T-helper 1 cell treated with Interleukin-12 subunit alpha and Interleukin-12 subunit beta and Interleukin-4 antibody, amounts not matched to agents 30 μg/mL and 1 μg/mL, for 36 hours (primary cell): ENCODE measurements around the gene FOXJ2.
A peak's percentile ranks its signal among the peaks of the same experiment; 100 is the strongest.

Source experiments
- H3K27ac Mint-ChIP-seq: one replicate; pipeline ENCODE4 v1.8.0; 2021; ENCODE audit warnings: mild to moderate bottlenecking, mixed read lengths
- H3K27me3 Mint-ChIP-seq: one replicate; pipeline ENCODE4 v1.8.0; 2021; ENCODE audit warnings: low read depth, mixed read lengths
- H3K36me3 Mint-ChIP-seq: one replicate; pipeline ENCODE4 v1.8.0; 2021; ENCODE audit warnings: low read depth, mixed read lengths
- H3K4me1 Mint-ChIP-seq: one replicate; pipeline ENCODE4 v1.8.0; 2021; ENCODE audit warnings: low read depth, mixed read lengths
- H3K4me3 Mint-ChIP-seq: one replicate; pipeline ENCODE4 v1.8.0; 2021; ENCODE audit warnings: mild to moderate bottlenecking, moderate library complexity, mixed read lengths
- H3K9me3 Mint-ChIP-seq: one replicate; pipeline ENCODE4 v1.8.0; 2021; ENCODE audit warnings: mixed read lengths

Gene FOXJ2

DNA sequence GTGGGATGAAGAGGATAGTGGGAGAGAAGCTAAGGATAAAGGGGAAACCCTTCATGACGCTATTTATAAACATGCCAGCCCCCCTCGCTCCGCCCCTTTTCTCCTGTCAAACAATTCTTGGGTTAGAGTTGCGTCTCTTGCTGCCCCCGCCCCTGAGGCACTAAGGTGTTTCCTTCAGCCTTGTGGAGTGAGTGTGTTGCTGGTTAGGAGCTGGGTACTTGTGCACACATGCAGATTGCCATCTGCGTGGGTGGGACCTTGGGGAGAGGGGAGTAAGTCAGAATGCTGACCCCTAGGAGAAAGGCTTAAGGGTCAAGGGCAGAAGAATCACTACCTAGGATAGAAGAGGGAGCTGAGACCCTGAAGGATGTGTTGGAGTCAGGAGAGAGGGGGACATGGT, 5.4 kb downstream of the FOXJ2 start:
- Mint-ChIP-seq H3K27me3 (no peaks in the 10 kb centered on the region), H3K4me1 (peaks cover 54% of the 10 kb centered on the region), H3K4me3 (peak overlapping the region; percentile 43), H3K27ac (peak overlapping the region; percentile 12), H3K36me3 (peaks cover 20% of the 10 kb centered on the region), H3K9me3 (no peaks in the 10 kb centered on the region)

DNA sequence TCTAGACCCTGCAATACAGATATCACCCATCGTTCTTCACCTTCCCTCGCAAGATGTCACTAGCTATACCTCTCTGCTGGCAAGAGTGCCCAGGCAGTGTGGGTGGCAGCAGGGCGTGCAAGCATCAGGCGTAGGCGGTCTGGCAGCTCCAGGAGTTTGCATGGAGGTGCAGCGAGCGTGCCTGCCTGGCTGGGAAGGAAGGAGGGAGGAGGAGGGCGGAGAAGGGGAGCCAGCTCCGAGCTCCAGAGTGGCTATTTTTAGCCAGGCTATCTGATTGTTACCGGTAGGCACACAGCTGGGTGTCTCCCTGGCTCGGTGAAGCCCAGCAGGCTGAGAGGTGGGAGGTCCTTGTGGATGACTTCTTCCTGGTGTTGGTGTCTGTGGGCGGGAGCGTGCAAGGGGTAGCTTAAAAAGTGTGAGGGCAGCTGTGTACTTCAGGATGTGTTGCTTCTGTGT, 6.2 kb downstream of the FOXJ2 start:
- peak overlapping the region; percentile 6 for H3K27ac Mint-ChIP-seq
- peaks cover 50% of the 10 kb centered on the region for H3K4me1 Mint-ChIP-seq
- no peaks in the 10 kb centered on the region for H3K27me3 Mint-ChIP-seq
- H3K36me3 Mint-ChIP-seq: peaks cover 21% of the 10 kb centered on the region
- peak overlapping the region; percentile 43 for H3K4me3 Mint-ChIP-seq
- H3K9me3 Mint-ChIP-seq: no peaks in the 10 kb centered on the region

DNA sequence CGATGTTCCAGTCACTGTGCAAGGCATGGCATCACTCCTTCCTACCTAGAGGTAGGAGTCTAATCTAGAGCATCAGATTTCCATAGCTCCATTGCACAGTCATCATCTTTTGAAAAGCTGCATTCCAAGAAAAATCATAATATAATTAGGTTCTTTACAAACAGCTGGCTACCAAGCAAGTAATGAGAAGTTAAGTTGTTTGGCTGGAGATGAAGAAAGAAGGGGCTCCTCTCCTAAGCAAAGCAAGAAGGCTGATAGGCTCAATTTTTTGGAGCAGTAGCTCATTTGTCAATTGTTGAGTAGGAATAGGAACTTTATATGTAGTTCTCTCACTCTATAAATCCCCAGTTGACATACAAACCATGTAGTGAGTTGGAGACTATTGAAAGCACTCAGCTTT, 8.3 kb downstream of the FOXJ2 start:
- Mint-ChIP-seq H3K36me3 (peaks cover 27% of the 10 kb centered on the region), H3K9me3 (no peaks in the 10 kb centered on the region), H3K27me3 (no peaks in the 10 kb centered on the region), H3K27ac (no peak overlapping the region), H3K4me3 (no peak overlapping the region), H3K4me1 (peaks cover 30% of the 10 kb centered on the region)

DNA sequence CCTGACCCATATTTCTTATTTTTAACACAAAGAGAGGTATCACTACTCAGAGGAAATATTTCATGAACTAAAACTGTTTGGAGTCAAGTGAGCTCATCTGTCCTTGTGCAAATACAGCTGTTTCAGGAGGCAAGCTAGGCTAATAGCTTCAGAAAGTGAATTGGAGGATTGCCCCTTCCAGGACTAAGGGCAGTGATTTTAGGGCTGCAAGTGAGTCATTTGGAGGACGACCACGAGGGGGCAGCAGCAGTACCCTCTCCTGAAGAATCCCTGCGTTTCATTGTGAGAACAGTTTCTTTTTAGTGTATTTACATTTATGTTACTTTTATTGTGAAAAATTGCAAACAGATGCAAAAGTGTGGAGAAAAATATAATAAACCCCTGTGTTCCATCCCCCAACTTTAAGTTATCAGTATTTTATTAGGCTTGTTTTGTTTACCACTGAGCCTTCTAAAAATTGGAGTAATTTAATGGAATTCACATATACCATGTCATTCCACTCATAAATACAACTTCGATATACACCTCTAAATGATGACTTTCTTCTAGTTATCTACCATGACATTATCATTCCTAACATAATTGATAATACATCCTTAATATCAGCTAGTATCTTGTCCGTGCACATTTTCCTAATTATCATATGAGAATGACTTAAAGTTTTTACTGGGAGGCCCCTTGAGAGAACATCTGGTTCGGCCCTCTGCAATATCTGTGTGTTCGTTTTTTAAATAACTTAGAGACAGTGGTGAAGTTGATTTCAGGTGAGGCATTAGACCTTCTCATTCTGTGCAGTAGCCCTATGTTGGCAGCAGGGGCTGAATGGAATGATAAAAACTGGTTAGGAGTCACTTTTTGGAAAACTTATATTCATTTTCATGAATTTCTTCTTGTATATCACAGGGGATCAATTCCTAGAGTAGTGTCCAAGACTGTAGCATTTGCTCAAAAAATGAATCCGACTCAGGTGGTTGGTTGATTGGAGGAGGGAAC, 13.7 kb downstream of the FOXJ2 start:
- Mint-ChIP-seq H3K4me1 (peaks cover 5% of the 10 kb centered on the region), H3K36me3 (peaks cover 51% of the 10 kb centered on the region), H3K27ac (no peak overlapping the region)

DNA sequence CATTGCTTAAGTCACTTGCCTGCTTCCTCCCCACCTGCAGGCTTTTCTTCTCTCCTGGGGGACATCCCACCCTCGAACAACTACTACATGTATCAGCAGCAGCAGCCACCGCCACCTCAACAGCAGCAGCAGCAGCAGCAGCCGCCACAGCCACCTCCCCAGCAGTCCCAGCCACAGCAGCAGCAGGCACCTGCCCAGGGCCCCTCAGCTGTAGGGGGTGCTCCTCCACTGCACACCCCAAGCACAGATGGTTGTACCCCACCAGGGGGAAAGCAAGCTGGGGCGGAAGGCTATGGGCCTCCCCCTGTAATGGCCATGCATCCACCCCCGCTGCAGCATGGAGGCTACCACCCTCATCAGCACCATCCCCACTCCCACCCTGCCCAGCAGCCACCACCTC, 15.3 kb downstream of the FOXJ2 start:
- Mint-ChIP-seq H3K27me3 (no peaks in the 10 kb centered on the region), H3K27ac (no peak overlapping the region), H3K9me3 (no peaks in the 10 kb centered on the region), H3K4me3 (no peak overlapping the region), H3K4me1 (peaks cover 5% of the 10 kb centered on the region), H3K36me3 (peaks cover 49% of the 10 kb centered on the region)

More for the DNA sequence above, 13.7 kb downstream of the FOXJ2 start:
- Mint-ChIP-seq H3K27me3 (no peaks in the 10 kb centered on the region), H3K9me3 (no peaks in the 10 kb centered on the region), H3K4me3 (no peak overlapping the region)

DNA sequence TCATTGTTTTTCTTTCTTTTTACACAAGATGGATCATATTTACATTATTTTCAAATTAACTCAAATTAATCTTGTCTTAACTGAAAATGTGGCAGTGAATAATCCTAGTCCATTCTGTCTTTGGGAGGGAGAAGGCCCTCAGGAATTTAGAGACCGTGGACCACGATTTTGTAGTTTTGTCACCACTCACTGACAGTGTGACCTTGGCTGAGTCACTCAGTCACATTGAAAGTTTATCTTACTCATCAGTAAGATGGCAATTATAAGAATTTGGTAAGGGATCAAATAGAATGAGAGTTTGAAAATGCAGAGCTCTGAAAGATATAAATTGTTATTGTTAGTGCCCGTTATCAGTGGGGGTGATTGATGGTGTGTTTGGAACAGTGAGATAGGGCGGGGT, 16.4 kb downstream of the FOXJ2 start:
- Mint-ChIP-seq H3K27me3 (no peaks in the 10 kb centered on the region), H3K27ac (no peak overlapping the region), H3K36me3 (peaks cover 47% of the 10 kb centered on the region), H3K4me1 (peaks cover 5% of the 10 kb centered on the region), H3K4me3 (no peak overlapping the region), H3K9me3 (no peaks in the 10 kb centered on the region)

DNA sequence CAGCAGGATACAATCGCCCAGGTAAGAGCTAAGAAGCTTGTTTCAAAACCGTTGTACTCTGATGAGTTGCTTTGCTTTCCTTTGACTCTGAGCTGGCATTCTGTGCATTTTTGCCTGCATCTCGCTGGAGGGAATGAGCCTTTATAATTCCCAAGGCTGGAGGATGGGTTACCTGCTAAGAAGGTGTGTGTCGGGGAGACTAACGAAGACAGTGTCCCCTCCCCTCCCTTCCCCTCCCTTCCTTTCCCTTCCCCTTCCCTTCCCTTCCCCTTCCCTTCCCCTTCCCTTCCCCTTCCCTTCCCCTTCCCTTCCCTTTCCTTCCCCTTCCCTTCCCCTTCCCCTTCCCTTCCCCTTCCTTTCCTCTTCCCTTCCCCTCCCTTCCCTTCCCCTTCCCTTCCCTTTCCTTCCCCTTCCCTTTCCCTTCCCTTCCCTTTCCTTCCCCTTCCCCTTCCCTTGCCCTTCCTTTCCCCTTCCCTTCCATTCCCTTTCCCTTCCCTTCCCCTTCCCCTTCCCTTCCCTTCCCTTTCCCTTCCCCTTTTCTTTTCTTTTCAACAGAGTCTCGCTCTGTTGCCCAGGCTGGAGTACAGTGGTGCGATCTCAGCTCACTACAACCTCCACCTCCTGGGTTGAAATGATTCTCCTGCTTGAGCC, 18.2 kb downstream of the FOXJ2 start:
- Mint-ChIP-seq H3K4me3 (no peak overlapping the region), H3K27me3 (no peaks in the 10 kb centered on the region), H3K36me3 (peaks cover 55% of the 10 kb centered on the region), H3K27ac (peak overlapping the region; percentile 60), H3K9me3 (no peaks in the 10 kb centered on the region), H3K4me1 (peaks cover 5% of the 10 kb centered on the region)

DNA sequence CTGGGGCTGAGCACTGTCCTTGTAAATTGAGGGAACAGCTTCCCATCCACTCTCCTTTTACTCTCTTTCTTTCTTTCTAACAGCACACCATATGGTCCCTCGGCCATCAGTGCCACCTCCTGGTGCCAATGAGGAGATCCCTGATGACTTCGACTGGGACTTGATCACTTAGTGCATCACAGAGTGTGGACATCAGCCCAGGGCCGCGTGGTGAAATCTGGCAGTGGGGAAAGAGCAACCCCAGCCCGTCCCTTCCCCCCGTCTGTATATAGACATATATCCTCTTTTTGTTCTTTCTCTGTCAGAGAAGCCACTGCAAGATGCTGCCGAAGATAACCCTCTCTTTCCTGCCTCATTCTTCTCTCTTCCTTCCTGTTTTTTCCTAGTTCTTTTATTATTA, 20.2 kb downstream of the FOXJ2 start:
- Mint-ChIP-seq H3K36me3 (peaks cover 43% of the 10 kb centered on the region), H3K27ac (no peak overlapping the region), H3K9me3 (no peaks in the 10 kb centered on the region), H3K27me3 (no peaks in the 10 kb centered on the region), H3K4me1 (peaks cover 3% of the 10 kb centered on the region), H3K4me3 (no peak overlapping the region)

DNA sequence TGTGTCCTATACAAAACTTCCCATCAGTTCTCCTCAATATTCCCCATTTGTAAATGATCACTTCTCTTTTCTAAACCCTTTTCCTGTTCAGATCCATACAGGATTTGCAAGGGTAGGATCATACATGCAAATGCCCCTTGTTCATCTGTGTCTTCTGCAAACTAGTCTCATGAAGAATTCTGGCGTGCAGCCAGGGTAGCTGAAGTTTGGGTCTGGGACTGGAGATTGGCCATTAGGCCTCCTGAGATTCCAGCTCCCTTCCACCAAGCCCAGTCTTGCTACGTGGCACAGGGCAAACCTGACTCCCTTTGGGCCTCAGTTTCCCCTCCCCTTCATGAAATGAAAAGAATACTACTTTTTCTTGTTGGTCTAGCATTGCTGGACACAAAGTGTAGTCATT, 22.3 kb downstream of the FOXJ2 start:
- no peak overlapping the region for H3K4me3 Mint-ChIP-seq
- peaks cover 28% of the 10 kb centered on the region for H3K36me3 Mint-ChIP-seq
- H3K4me1 Mint-ChIP-seq: peaks cover 5% of the 10 kb centered on the region
- H3K9me3 Mint-ChIP-seq: no peaks in the 10 kb centered on the region
- H3K27me3 Mint-ChIP-seq: no peaks in the 10 kb centered on the region
- no peak overlapping the region for H3K27ac Mint-ChIP-seq

DNA sequence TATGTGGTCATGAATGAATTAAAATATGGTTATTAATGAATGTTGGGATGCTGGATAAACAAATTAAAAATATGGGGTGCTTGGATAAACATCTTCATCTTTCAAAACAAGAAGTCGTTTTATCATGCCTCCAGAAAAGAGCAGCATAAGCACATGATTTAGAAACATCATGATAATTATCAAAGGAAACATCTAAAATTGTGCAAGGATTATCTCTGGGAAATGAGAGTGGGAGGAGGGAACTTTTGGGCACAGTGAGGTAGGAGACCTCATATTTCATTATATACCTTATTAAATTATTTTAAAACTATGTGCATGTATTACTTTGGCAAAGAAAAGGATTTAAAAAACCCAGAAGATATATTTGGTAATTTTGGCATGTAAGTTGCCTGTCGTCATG, 24.8 kb downstream of the FOXJ2 start:
- H3K27me3 Mint-ChIP-seq: no peaks in the 10 kb centered on the region
- H3K4me3 Mint-ChIP-seq: no peak overlapping the region
- H3K9me3 Mint-ChIP-seq: no peaks in the 10 kb centered on the region
- H3K36me3 Mint-ChIP-seq: peaks cover 20% of the 10 kb centered on the region
- no peak overlapping the region for H3K27ac Mint-ChIP-seq
- peaks cover 5% of the 10 kb centered on the region for H3K4me1 Mint-ChIP-seq

DNA sequence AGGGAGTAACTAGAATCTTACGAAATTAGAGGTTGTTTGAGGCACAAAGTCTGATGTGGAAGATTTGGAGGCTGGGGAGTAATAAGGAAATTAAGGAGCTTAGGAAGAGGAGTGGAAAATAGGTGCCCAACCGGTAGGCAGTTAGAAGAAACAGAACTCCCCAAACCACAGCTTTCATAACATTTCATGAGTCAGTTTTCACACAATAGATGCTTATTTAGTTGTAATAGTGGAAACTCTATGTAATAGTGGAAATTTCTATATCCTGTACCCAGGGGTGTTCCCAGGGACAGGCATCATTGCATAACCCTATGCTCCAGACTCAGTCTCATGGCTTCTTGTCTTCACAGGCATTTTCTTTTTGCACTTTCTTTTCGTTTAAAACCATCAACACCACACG, 25.3 kb downstream of the FOXJ2 start:
- Mint-ChIP-seq H3K4me3 (no peak overlapping the region), H3K4me1 (peaks cover 5% of the 10 kb centered on the region), H3K27me3 (no peaks in the 10 kb centered on the region), H3K36me3 (peaks cover 15% of the 10 kb centered on the region), H3K9me3 (no peaks in the 10 kb centered on the region), H3K27ac (no peak overlapping the region)

DNA sequence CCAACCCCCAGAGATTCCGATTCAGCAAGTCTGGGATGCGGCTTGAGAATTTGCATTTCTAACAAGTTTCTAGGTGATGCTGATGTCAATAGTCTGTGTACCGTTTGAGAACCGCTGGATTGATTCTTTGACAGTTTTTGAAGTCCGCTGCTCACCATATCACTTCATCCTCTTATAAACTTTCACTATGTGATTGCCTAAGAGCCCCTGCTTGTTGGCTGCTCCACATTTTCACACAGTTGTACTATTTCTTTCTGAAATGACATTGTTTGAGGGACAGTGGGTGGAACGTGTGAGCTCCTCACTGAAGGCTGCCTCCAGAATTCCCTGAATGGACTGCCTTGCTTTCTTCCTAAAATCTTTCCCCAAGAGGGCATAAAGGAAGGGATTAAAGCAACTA, 26.0 kb downstream of the FOXJ2 start:
- Mint-ChIP-seq H3K27ac (no peak overlapping the region), H3K4me1 (peaks cover 5% of the 10 kb centered on the region), H3K36me3 (peaks cover 17% of the 10 kb centered on the region), H3K9me3 (no peaks in the 10 kb centered on the region), H3K4me3 (no peak overlapping the region), H3K27me3 (no peaks in the 10 kb centered on the region)

DNA sequence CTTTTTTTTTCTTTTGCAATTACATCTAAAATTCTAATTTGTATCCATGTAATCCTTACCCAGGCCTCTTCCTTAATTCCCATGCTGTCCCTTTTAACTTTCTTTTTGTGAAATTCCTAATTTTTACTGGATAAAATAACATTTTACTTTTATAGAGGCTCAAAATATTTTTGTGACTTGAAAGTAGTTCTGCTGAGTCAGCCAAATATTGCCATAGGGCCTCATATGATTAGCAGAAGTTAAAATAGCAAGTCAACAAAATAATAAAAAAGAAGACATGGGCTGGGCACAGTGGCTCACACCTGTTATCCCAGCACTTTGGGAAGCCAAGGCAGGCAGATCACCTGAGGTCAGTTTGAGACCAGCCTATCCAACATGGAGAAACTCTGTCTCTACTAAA, 31.6 kb downstream of the FOXJ2 start:
- Mint-ChIP-seq H3K27me3 (no peaks in the 10 kb centered on the region), H3K4me1 (peaks cover 20% of the 10 kb centered on the region), H3K9me3 (no peaks in the 10 kb centered on the region), H3K27ac (no peak overlapping the region), H3K36me3 (peaks cover 5% of the 10 kb centered on the region), H3K4me3 (no peak overlapping the region)

DNA sequence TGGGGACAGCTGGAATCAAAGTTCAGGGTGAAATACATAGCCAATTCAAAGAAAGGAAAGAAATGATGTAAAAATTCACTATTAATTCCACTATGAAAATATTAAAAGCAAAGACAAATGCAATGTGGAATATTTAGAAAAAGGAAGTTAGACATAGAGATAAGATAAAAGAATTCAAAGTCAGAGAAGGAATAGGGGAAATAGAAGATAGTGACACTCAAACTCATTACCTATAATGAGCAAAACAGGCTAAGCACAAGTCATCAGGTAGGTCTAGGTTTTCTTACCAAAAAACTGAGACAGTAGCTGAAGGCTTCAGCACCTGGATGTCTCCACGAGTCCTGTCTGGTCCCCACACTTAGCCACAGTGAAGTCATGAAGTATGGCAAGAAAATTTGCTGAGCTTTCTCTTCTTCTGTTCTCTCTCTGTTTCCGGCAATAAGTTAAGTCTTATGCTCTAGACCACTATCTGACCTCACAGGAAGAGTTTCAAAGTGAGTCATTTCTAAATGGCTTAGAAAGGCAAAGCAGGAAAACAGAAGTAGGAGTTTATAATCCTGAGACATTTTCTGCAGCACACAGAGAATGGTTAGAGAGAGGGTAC, 33.6 kb downstream of the FOXJ2 start, which contains the start of gene C3AR1:
TSS of gene C3AR1 (minus strand) at position 369 of the 604 bp plus-strand sequence. CDS start 6,174 bp downstream, outside the sequence.
- Mint-ChIP-seq H3K4me3 (peak within 1 kb of the TSS; percentile 56), H3K4me1 (peaks cover 25% of the 10 kb centered on the region), H3K27ac (peak within 1 kb of the TSS; percentile 87), H3K27me3 (no peaks in the 10 kb centered on the region), H3K36me3 (peaks cover 5% of the 10 kb centered on the region), H3K9me3 (no peaks in the 10 kb centered on the region)
